Ishikawa (cell line): ENCODE measurements around the gene ACTL7A.

Experiments
- CEBPB ChIP-seq: IDR thresholded peaks from 2 replicates; pipeline ENCODE4 v1.6.1; 2012
- EGR1 ChIP-seq: IDR thresholded peaks from 2 replicates; pipeline ENCODE4 v1.6.1; 2012
- EP300 ChIP-seq: IDR thresholded peaks from 2 replicates; pipeline ENCODE4 v1.6.1; 2012; ENCODE audit warnings: borderline replicate concordance
- FOXM1 ChIP-seq: IDR thresholded peaks from 2 replicates; pipeline ENCODE4 v1.6.1; 2012; ENCODE audit warnings: low read depth, borderline replicate concordance
- MAX ChIP-seq: IDR thresholded peaks from 2 replicates; pipeline ENCODE4 v1.6.1; 2012
- NFIC ChIP-seq: IDR thresholded peaks from 2 replicates; pipeline ENCODE4 v1.6.1; 2012
- RAD21 ChIP-seq: IDR thresholded peaks from 2 replicates; pipeline ENCODE4 v1.6.1; 2012; ENCODE audit warnings: low read depth
- REST ChIP-seq: IDR thresholded peaks from 2 replicates; pipeline ENCODE4 v1.6.1; 2012; ENCODE audit warnings: low read depth, mild to moderate bottlenecking
- TAF1 ChIP-seq: IDR thresholded peaks from 2 replicates; pipeline ENCODE4 v1.6.1; 2012; ENCODE audit warnings: low read depth, mild to moderate bottlenecking
- TEAD4 ChIP-seq: IDR thresholded peaks from 2 replicates; pipeline ENCODE4 v1.6.1; 2012
- USF1 ChIP-seq: IDR thresholded peaks from 2 replicates; pipeline ENCODE4 v1.6.1; 2012

GRCh38 chr9:108905494-108905893, 43.4 kb downstream of the ACTL7A start:
- no peak for TF ChIP-seq NFIC
- TF ChIP-seq CEBPB: no peak
- TF ChIP-seq EGR1: no peak
- no peak for TF ChIP-seq RAD21
- TF ChIP-seq EP300: no peak
- TF ChIP-seq REST: no peak
- TF ChIP-seq MAX: no peak
- TF ChIP-seq FOXM1: no peak
- TF ChIP-seq TAF1: no peak
- TF ChIP-seq USF1: no peak
- no peak for TF ChIP-seq TEAD4
